Erythroblast (primary cell): ENCODE data around the gene TMEM271.

ENCODE experiments used
- GATA1 ChIP-seq: IDR thresholded peaks from 2 replicates; pipeline ENCODE4 v1.6.1; 2011; ENCODE audit warnings: low read depth, mild to moderate bottlenecking, control low read depth, low read length, moderate library complexity
- POLR2A ChIP-seq: IDR thresholded peaks from 2 replicates; pipeline ENCODE4 v1.6.1; 2011; ENCODE audit warnings: mild to moderate bottlenecking, low read length

GRCh38 chr4:578451-579443, 2.7 kb upstream of the TMEM271 start:
- TF ChIP-seq POLR2A, result no peak
- no peak for TF ChIP-seq GATA1
